H1 (cell line): Measurements from ENCODE around the gene RCE1. TPM values are rescaled to one million over a fixed set of nuclear protein-coding genes. Genes with fewer than 3 reads are reported as not detected.

Experiments
- CTCF ChIA-PET: fragments of 300-600 bp; sonication (Branson Sonifier 250); formaldehyde crosslinking; loops from one replicate; lab custom pipeline; 2021; ENCODE audit not compliant: partially characterized antibody; lab: Charles Lee
- POLR2A ChIA-PET: fragments of 300-600 bp; sonication (Branson Sonifier 250); formaldehyde crosslinking; loops from one replicate; lab custom pipeline; 2021; ENCODE audit warnings: inconsistent platforms; ENCODE audit not compliant: partially characterized antibody; lab: Charles Lee
- DNase-seq, 2 experiments: peaks; one replicate each; pipeline versions ENCODE4 v3.0.0 to v3.0.0-alpha.2; 2010 to 2022; ENCODE audit warnings: low spot score in 2 of 2, low read depth in 1 of 2, mixed read lengths in 1 of 2
- FAIRE-seq: peaks from 2 replicates; lab custom pipeline; 2011; peaks lifted over from hg19 to GRCh38; lab: Jason Lieb, UNC
- H2AFZ ChIP-seq: 2 replicates; pipeline ENCODE4 v1.8.1; 2012; ENCODE audit warnings: low read length, inconsistent platforms
- H2AK5ac ChIP-seq: 2 replicates; pipeline ENCODE4 v1.6.1; 2013; ENCODE audit warnings: low read depth, low read length
- H2BK120ac ChIP-seq: replicated peaks from 2 replicates; pipeline ENCODE3; 2013; ENCODE audit warnings: low read depth, low read length, inconsistent platforms
- H2BK12ac ChIP-seq: 2 replicates; pipeline ENCODE4 v1.6.1; 2013; ENCODE audit warnings: low read depth, low read length
- H2BK15ac ChIP-seq: 2 replicates; pipeline ENCODE4 v1.6.1; 2013; ENCODE audit warnings: low read length
- H2BK20ac ChIP-seq: 2 replicates; pipeline ENCODE4 v1.6.1; 2013; ENCODE audit warnings: low read length
- H2BK5ac ChIP-seq: 2 replicates; pipeline ENCODE4 v1.6.1; 2013; ENCODE audit warnings: low read depth, low read length
- H3K14ac ChIP-seq: 2 replicates; pipeline ENCODE4 v1.6.1; 2013; ENCODE audit warnings: inconsistent platforms; ENCODE audit not compliant: insufficient read length
- H3K18ac ChIP-seq: 2 replicates; pipeline ENCODE4 v1.6.1; 2013; ENCODE audit warnings: low read length; ENCODE audit errors: extremely low read depth
- H3K23ac ChIP-seq: 2 replicates; pipeline ENCODE4 v1.6.1; 2013; ENCODE audit warnings: inconsistent platforms; ENCODE audit not compliant: insufficient read length
- H3K23me2 ChIP-seq: 2 replicates; pipeline ENCODE4 v1.6.1; 2013; ENCODE audit warnings: low read depth, low read length
- H3K27ac ChIP-seq: 2 replicates; pipeline ENCODE4 v1.6.1; 2011; ENCODE audit warnings: low read depth, low read length, inconsistent platforms
- H3K27me3 ChIP-seq, 4 experiments: replicated peaks in 1 of 4; 1 replicate in 1 of 4; 2 replicates in 3 of 4; pipeline versions ENCODE4 v1.6.1 to v1.8.1; 2011 to 2013; ENCODE audit warnings: low read length in 3 of 4, mild to moderate bottlenecking in 3 of 4, inconsistent platforms in 2 of 4, mixed read lengths in 2 of 4, moderate library complexity in 1 of 4; ENCODE audit not compliant: control insufficient read depth in 3 of 4, insufficient read depth in 3 of 4; ENCODE audit errors: extremely low read depth in 1 of 4
- H3K36me3 ChIP-seq, 4 experiments: 2 replicates each; pipeline versions ENCODE4 v1.6.1 to v1.8.1; 2011 to 2013; ENCODE audit warnings: mild to moderate bottlenecking in 4 of 4, low read length in 3 of 4, moderate library complexity in 2 of 4, control low read depth in 1 of 4, inconsistent platforms in 1 of 4; ENCODE audit not compliant: insufficient read depth in 4 of 4, control insufficient read depth in 2 of 4
- H3K4ac ChIP-seq: replicated peaks from 2 replicates; pipeline ENCODE3; 2013; ENCODE audit warnings: low read length, low read depth, mixed read lengths, inconsistent platforms; ENCODE audit not compliant: insufficient read length
- H3K4me1 ChIP-seq, 4 experiments: replicated peaks in 1 of 4; 1 replicate in 1 of 4; 2 replicates in 3 of 4; pipeline versions ENCODE4 v1.6.1 to v1.8.1; 2011 to 2013; ENCODE audit warnings: low read length in 3 of 4, inconsistent platforms in 2 of 4, mixed read lengths in 1 of 4; ENCODE audit not compliant: insufficient read depth in 4 of 4, control insufficient read depth in 3 of 4
- H3K4me2 ChIP-seq, 2 experiments: 2 replicates each; pipeline versions ENCODE4 v1.6.1 to v1.8.1; 2011 to 2013; ENCODE audit warnings: low read depth in 2 of 2, low read length in 2 of 2, control low read depth in 1 of 2, inconsistent platforms in 1 of 2, mild to moderate bottlenecking in 1 of 2; ENCODE audit not compliant: insufficient read depth in 1 of 2
- H3K4me3 ChIP-seq, 4 experiments: fragments of 200-600, 300-600 bp in 1 of 4; sonication (generic), shearing (Covaris generic), sonication (Bioruptor Twin) in 1 of 4; 2 replicates each; pipeline versions ENCODE4 v1.5.1 to v1.8.1; 2011 to 2016; ENCODE audit warnings: low read length in 4 of 4, low read depth in 3 of 4, control low read depth in 2 of 4, inconsistent platforms in 2 of 4, mild to moderate bottlenecking in 2 of 4, mixed read lengths in 1 of 4, moderate library complexity in 1 of 4; ENCODE audit not compliant: insufficient read depth in 2 of 4; ENCODE audit errors: extremely low read depth in 1 of 4
- H3K56ac ChIP-seq: replicated peaks from 2 replicates; pipeline ENCODE3; 2013; ENCODE audit warnings: low read depth, mild to moderate bottlenecking, mixed read lengths, low read length, inconsistent platforms; ENCODE audit not compliant: insufficient read length
- H3K79me1 ChIP-seq: 2 replicates; pipeline ENCODE4 v1.6.1; 2013; ENCODE audit warnings: low read depth, low read length, control low read depth
- H3K79me2 ChIP-seq, 2 experiments: 2 replicates each; pipeline versions ENCODE4 v1.6.1 to v1.8.1; 2012 to 2013; ENCODE audit warnings: low read length in 2 of 2, mild to moderate bottlenecking in 2 of 2, inconsistent platforms in 1 of 2; ENCODE audit not compliant: insufficient read depth in 2 of 2, control insufficient read depth in 1 of 2
- H3K9ac ChIP-seq, 4 experiments: replicated peaks in 1 of 4; 1 replicate in 1 of 4; 2 replicates in 3 of 4; pipeline versions ENCODE4 v1.6.1 to v1.8.1; 2011 to 2013; ENCODE audit warnings: low read depth in 3 of 4, low read length in 3 of 4, control low read depth in 2 of 4, mild to moderate bottlenecking in 2 of 4, moderate library complexity in 2 of 4, inconsistent platforms in 1 of 4; ENCODE audit errors: extremely low read depth in 1 of 4
- H3K9me3 ChIP-seq, 2 experiments: 2 replicates each; pipeline versions ENCODE4 v1.6.1 to v1.8.1; 2012 to 2013; ENCODE audit warnings: mild to moderate bottlenecking in 2 of 2, moderate library complexity in 2 of 2, control low read depth in 1 of 2, inconsistent platforms in 1 of 2, low read depth in 1 of 2, low read length in 1 of 2, mixed read lengths in 1 of 2; ENCODE audit not compliant: insufficient read depth in 2 of 2
- H4K20me1 ChIP-seq, 2 experiments: replicated peaks in 1 of 2; 2 replicates each; pipeline versions ENCODE3 to v1.8.1; 2011 to 2013; ENCODE audit warnings: inconsistent platforms in 2 of 2, low read length in 2 of 2, mild to moderate bottlenecking in 1 of 2; ENCODE audit not compliant: insufficient read depth in 2 of 2, control insufficient read depth in 1 of 2
- H4K5ac ChIP-seq: 2 replicates; pipeline ENCODE4 v1.6.1; 2013; ENCODE audit warnings: low read length, low read depth, mixed read lengths, inconsistent platforms; ENCODE audit not compliant: insufficient read length
- H4K8ac ChIP-seq: 2 replicates; pipeline ENCODE4 v1.8.0; 2013; ENCODE audit warnings: mild to moderate bottlenecking, moderate library complexity, low read length, inconsistent platforms; ENCODE audit not compliant: insufficient read depth; ENCODE audit errors: extremely low read depth
- H4K91ac ChIP-seq: replicated peaks from 2 replicates; pipeline ENCODE3; 2013; ENCODE audit warnings: low read length, mixed read lengths, inconsistent platforms; ENCODE audit not compliant: insufficient read length
- KDM1A ChIP-seq: fragments of 200-600, 300-600 bp; sonication (generic); IDR thresholded peaks from 2 replicates; pipeline ENCODE4 v1.7.1; 2016; ENCODE audit warnings: mild to moderate bottlenecking, low read length, borderline replicate concordance
- RAD21 ChIP-seq, 2 experiments: IDR thresholded peaks in 1 of 2; conservative IDR thresholded peaks in 1 of 2; 2 replicates each; pipeline ENCODE4 v1.6.1; 2011; ENCODE audit warnings: low read depth in 2 of 2, low read length in 2 of 2, improper control_type of control experiment in 1 of 2, inconsistent platforms in 1 of 2, mild to moderate bottlenecking in 1 of 2, moderate library complexity in 1 of 2
- WGBS, 2 experiments: shearing (Covaris generic) in 1 of 2; methylation state at CpG; one replicate each; pipeline versions ENCODE4 v1.1.6 to v1.1.7; 2013 to 2015; ENCODE audit warnings: low lambda C conversion rate in 2 of 2, mixed read lengths in 2 of 2, inconsistent platforms in 1 of 2, low coverage in 1 of 2, missing lambda C conversion rate in 1 of 2; ENCODE audit not compliant: insufficient replicate concordance in 2 of 2, insufficient coverage in 1 of 2, insufficient read length in 1 of 2; ENCODE audit errors: extremely low coverage in 1 of 2, missing lambda C conversion rate in 1 of 2; 5-methylcytosine and 5-hydroxymethylcytosine counted together
- polyA plus RNA-seq, 7 experiments: library from polyadenylated mRNA; depleted of rRNA in 3 of 7; stranded (reverse) in 5 of 7; unstranded in 2 of 7; fragments of >200 nt in 5 of 7; fragments of 200-250 nt in 2 of 7; gene quantifications; 1 replicate in 5 of 7; 2 replicates in 1 of 7; 4 replicates in 1 of 7; pipeline versions ENCODE4 v1.2.1 to v1.2.3, GENCODE V29; 2011 to 2013; ENCODE audit warnings: missing spikeins in 2 of 7, mixed read lengths in 2 of 7
- total RNA-seq: library from RNA; stranded (reverse); fragmentation: NEBNext Ultra II Directional; extraction: Animal tissue kit (Norgen Biotek cat#: 25700); gene quantifications from 2 replicates; pipeline ENCODE4 v1.2.1, GENCODE V29; 2021
- TF ChIP-seq, protein P1 (sequence below): IDR thresholded peaks from 2 replicates; pipeline ENCODE4 v1.6.1; 2011; ENCODE audit warnings: low read depth, mild to moderate bottlenecking, low read length; ENCODE audit not compliant: insufficient read depth

RCE1 gene
- total and polyA plus RNA-seq, 2 of the 8 experiments (the other 6 are each of a cell fraction or from before 2014, with no cell fraction given): 35.8 to 84.8 TPM

DNA sequence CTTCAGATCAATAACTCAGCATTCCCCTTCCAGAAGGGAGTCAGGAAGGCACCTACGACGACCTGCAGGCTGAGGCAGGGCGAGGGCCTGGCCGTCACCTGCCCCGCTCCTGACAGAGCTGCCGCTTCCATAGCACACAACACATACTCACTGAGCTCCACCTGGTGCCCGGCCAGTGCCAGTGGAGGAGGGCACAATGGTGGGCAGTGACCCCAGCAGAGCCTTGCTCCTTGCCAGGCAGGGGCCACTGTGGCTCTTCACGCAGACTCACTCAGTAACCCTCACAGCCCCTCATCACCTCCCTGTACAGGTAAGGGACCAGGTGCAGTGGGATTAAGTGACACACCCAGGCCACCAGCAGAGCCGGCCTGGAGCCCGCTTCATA, 38.2 kb downstream of the RCE1 start:
- WGBS, 2 experiments: 89% methylated on average over 10 of the region's 10 CpGs; no CpG with 5 or more reads in 1 of the 2 experiments
- H3K27ac ChIP-seq: 0 out of 2 replicates have a peak overlapping the region, but pooled peaks have one; percentile 29
- no peak overlapping the region for H4K8ac ChIP-seq
- H2BK20ac ChIP-seq: no peak overlapping the region
- no peaks in the 10 kb centered on the region for H3K27me3 ChIP-seq
- TF ChIP-seq, protein P1, sequence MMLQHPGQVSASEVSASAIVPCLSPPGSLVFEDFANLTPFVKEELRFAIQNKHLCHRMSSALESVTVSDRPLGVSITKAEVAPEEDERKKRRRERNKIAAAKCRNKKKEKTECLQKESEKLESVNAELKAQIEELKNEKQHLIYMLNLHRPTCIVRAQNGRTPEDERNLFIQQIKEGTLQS: no peak
- TF ChIP-seq RAD21 (IDR thresholded peaks at IDR 0.05 in 1 of 2, conservative IDR thresholded peaks at IDR 0.05 in 1 of 2; ENCODE audit: low read depth in 2 of 2, low read length in 2 of 2) (peak; percentile 8 to 15; a peak in 1 of 4 replicates), KDM1A (no peak)
- peak overlapping the region; percentile 46; the same call in 1 of the 2 replicates for H2BK12ac ChIP-seq
- no peak overlapping the region for H4K5ac ChIP-seq
- H3K56ac ChIP-seq: no peak overlapping the region
- H3K79me2 ChIP-seq: no peaks in the 10 kb centered on the region
- H3K4me1 ChIP-seq: peaks cover 4 to 21% (median 14%) of the 10 kb centered on the region in 4 experiments
- no peak overlapping the region for H3K23ac ChIP-seq
- no peak overlapping the region for H3K18ac ChIP-seq
- FAIRE-seq (no peak), DNase-seq (no peak)
- H3K14ac ChIP-seq: no peak overlapping the region
- peak overlapping the region; percentile 22 for H4K91ac ChIP-seq
- H3K4me2 ChIP-seq: no peak overlapping the region
- no peaks in the 10 kb centered on the region for H3K9me3 ChIP-seq
- ChIA-PET POLR2A (interaction anchor here (0.9 to 1.8 kb wide), 6 partner anchors 15 to 38 kb away, joined by 3 to 7 read pairs (median 5); partner anchors contain the start of gene RCE1), CTCF (interaction anchor here (0.6 to 11.9 kb wide), 23 partner anchors 13 to 518 kb away, joined by 3 to 199 read pairs (median 5); partner anchors contain the start of genes C11orf86 and RCE1)
- H3K23me2 ChIP-seq: no peaks in the 10 kb centered on the region
- no peaks in the 10 kb centered on the region for H3K36me3 ChIP-seq
- H3K4ac ChIP-seq: no peak overlapping the region
- peaks cover 0 to 2% of the 10 kb centered on the region in 2 experiments for H4K20me1 ChIP-seq
- no peak overlapping the region for H2BK120ac ChIP-seq
- H3K9ac ChIP-seq: no peak overlapping the region
- no peak overlapping the region for H2AFZ ChIP-seq
- H3K4me3 ChIP-seq: no peak overlapping the region
- peaks cover 2% of the 10 kb centered on the region for H3K79me1 ChIP-seq
- H2BK5ac ChIP-seq: no peak overlapping the region
- H2AK5ac ChIP-seq: peak overlapping the region; percentile 76; the same call in 1 of the 2 replicates
- H2BK15ac ChIP-seq: peak overlapping the region; percentile 77; the same call in 1 of the 2 replicates
